B cell (primary cell): Measurements from ENCODE around the gene GYPC. TPM values are rescaled to one million over a fixed set of nuclear protein-coding genes. Genes with fewer than 3 reads are reported as not detected.

ENCODE experiments used
- ATAC-seq: fragments of 200-7000 bp; cut with Tn5 transposase; one replicate; pipeline ENCODE4 v1.10.0; 2021; ENCODE audit warnings: low read depth, mild to moderate bottlenecking, moderate number of reproducible peaks, moderate library complexity
- CTCF ChIA-PET: fragments of 350-600 bp; sonication (Branson Sonifier 250); formaldehyde crosslinking; loops from one replicate; lab custom pipeline; 2021; ENCODE audit warnings: antibody characterized with exemption, inconsistent platforms; lab: Charles Lee
- POLR2A ChIA-PET: fragments of 350-600 bp; sonication (Branson Sonifier 250); formaldehyde crosslinking; loops from one replicate; lab custom pipeline; 2021; ENCODE audit warnings: antibody characterized with exemption; lab: Charles Lee
- DNase-seq: peaks from one replicate; pipeline ENCODE4 v3.0.0; 2013
- H2AFZ ChIP-seq: 2 replicates; pipeline ENCODE4 v1.6.1; 2012; ENCODE audit warnings: mild to moderate bottlenecking, low read depth, low read length; ENCODE audit not compliant: insufficient read depth, poor library complexity, severe bottlenecking
- H3K27ac ChIP-seq, 2 donors: 1 replicate in 1 of 2; 2 replicates in 1 of 2; pipeline ENCODE4 v1.5.1; 2012 to 2013; ENCODE audit warnings: low read length in 2 of 2, mild to moderate bottlenecking in 2 of 2, moderate library complexity in 1 of 2
- H3K27me3 ChIP-seq, 4 experiments: fragments of 200-600 bp in 1 of 4; sonication (generic) in 1 of 4; replicated peaks in 1 of 4; 1 replicate in 2 of 4; 2 replicates in 2 of 4; pipeline versions ENCODE4 v1.6.1 to v1.7.0; 2013 to 2016; ENCODE audit warnings: low read length in 3 of 4, mild to moderate bottlenecking in 2 of 4, mixed read lengths in 1 of 4, moderate library complexity in 1 of 4; ENCODE audit not compliant: insufficient read depth in 4 of 4, control insufficient read depth in 3 of 4; ENCODE audit errors: control extremely low read depth in 1 of 4
- H3K36me3 ChIP-seq, 2 experiments: replicated peaks in 1 of 2; 1 replicate in 1 of 2; 2 replicates in 1 of 2; pipeline versions ENCODE4 v1.6.1 to v1.7.1; 2013; ENCODE audit warnings: low read length in 1 of 2; ENCODE audit not compliant: insufficient read depth in 2 of 2, control insufficient read depth in 1 of 2; ENCODE audit errors: control extremely low read depth in 1 of 2, extremely low read depth in 1 of 2
- H3K4me1 ChIP-seq, 2 donors: fragments of 200-600 bp in 1 of 2; sonication (generic) in 1 of 2; 1 replicate in 1 of 2; 2 replicates in 1 of 2; pipeline versions ENCODE4 v1.5.1 to v1.6.1; 2013 to 2017; ENCODE audit warnings: low read length in 2 of 2; ENCODE audit not compliant: control insufficient read depth in 2 of 2, insufficient read depth in 2 of 2
- H3K4me2 ChIP-seq: replicated peaks from 2 replicates; pipeline ENCODE3; 2012; ENCODE audit warnings: mild to moderate bottlenecking, low read depth, low read length; ENCODE audit not compliant: poor library complexity, severe bottlenecking
- H3K4me3 ChIP-seq, 5 experiments: fragments of 200-600 bp in 1 of 5; sonication (generic) in 1 of 5; 1 replicate in 3 of 5; 2 replicates in 2 of 5; pipeline versions ENCODE4 v1.5.1 to v1.7.0; 2011 to 2016; ENCODE audit warnings: low read length in 4 of 5, mild to moderate bottlenecking in 4 of 5, low read depth in 2 of 5, control low read depth in 1 of 5, moderate library complexity in 1 of 5; ENCODE audit not compliant: insufficient read depth in 1 of 5; ENCODE audit errors: control extremely low read depth in 1 of 5, extremely low read depth in 1 of 5
- H3K79me2 ChIP-seq: fragments of 200-600 bp; sonication (generic); one replicate; pipeline ENCODE4 v1.6.0; 2016; ENCODE audit warnings: low read length; ENCODE audit not compliant: control insufficient read depth, insufficient read depth
- H3K9ac ChIP-seq: fragments of 200-600 bp; sonication (generic); 2 replicates; pipeline ENCODE4 v1.6.1; 2017; ENCODE audit warnings: mild to moderate bottlenecking, low read length, moderate library complexity
- H3K9me3 ChIP-seq, 3 donors: one replicate each; pipeline versions ENCODE4 v1.6.1 to v1.7.1; 2013; ENCODE audit warnings: low read length in 2 of 3; ENCODE audit not compliant: control insufficient read depth in 2 of 3, insufficient read depth in 1 of 3; ENCODE audit errors: control extremely low read depth in 1 of 3
- H4K20me1 ChIP-seq: 2 replicates; pipeline ENCODE4 v1.6.0; 2012; ENCODE audit warnings: mild to moderate bottlenecking, low read length; ENCODE audit not compliant: insufficient read depth, control insufficient read depth, poor library complexity, severe bottlenecking
- H3K27ac Mint-ChIP-seq: one replicate; pipeline ENCODE4 v1.8.0; 2021; ENCODE audit warnings: mixed read lengths
- H3K27me3 Mint-ChIP-seq: one replicate; pipeline ENCODE4 v1.8.0; 2021; ENCODE audit warnings: mixed read lengths
- H3K4me1 Mint-ChIP-seq: one replicate; pipeline ENCODE4 v1.8.0; 2021; ENCODE audit warnings: mixed read lengths
- H3K4me3 Mint-ChIP-seq: one replicate; pipeline ENCODE4 v1.8.0; 2021; ENCODE audit warnings: mixed read lengths
- H3K9me3 Mint-ChIP-seq: one replicate; pipeline ENCODE4 v1.8.0; 2022; ENCODE audit warnings: mixed read lengths; ENCODE audit not compliant: insufficient read depth
- EZH2 ChIP-seq: IDR thresholded peaks from 2 replicates; pipeline ENCODE4 v1.6.1; 2012; ENCODE audit warnings: borderline replicate concordance, low read depth, mild to moderate bottlenecking, moderate library complexity, low read length; ENCODE audit not compliant: insufficient read depth, poor library complexity, severe bottlenecking
- WGBS: methylation state at CpG from one replicate; pipeline ENCODE4 v1.1.5; 2013; ENCODE audit warnings: missing lambda C conversion rate; ENCODE audit not compliant: insufficient coverage; 5-methylcytosine and 5-hydroxymethylcytosine counted together
- intact Hi-C: fragments of 100-400 bp; cut with micrococcal nuclease; formaldehyde crosslinking; loops from one replicate; pipeline ENCODE4 v1.10.0; 2022
- polyA plus RNA-seq: library from polyadenylated mRNA; depleted of rRNA; stranded (reverse); fragments of >200 nt; gene quantifications from 2 replicates; pipeline ENCODE4 v1.2.3, GENCODE V29; 2012
- total RNA-seq, 2 donors: library from RNA; stranded (reverse); fragments of 120-200 nt in 1 of 2; gene quantifications; 1 replicate in 1 of 2; 2 replicates in 1 of 2; pipeline versions ENCODE4 v1.2.3 to v1.2.4, GENCODE V29; 2013 to 2022
- TF ChIP-seq, protein P1 (sequence below): fragments of 200-600 bp; IDR thresholded peaks from one replicate; pipeline ENCODE4 v1.8.0; 2022; ENCODE audit warnings: antibody characterized with exemption, mild to moderate bottlenecking

The GYPC gene
- total and polyA plus RNA-seq, 2 donors (not counting 1 experiment from before 2014, with no cell fraction given), result 48.8 to 111 TPM

- intact Hi-C loops, result no loop called here
- peaks cover 26% of the 10 kb centered on the region for H3K79me2 ChIP-seq
- peaks cover 7% of the 10 kb centered on the region for H3K4me1 Mint-ChIP-seq
- CTCF ChIA-PET, result no interaction called here
- H2AFZ ChIP-seq, result no peak overlapping the region
- no peak overlapping the region for H3K27ac Mint-ChIP-seq
- TF ChIP-seq, protein P1, sequence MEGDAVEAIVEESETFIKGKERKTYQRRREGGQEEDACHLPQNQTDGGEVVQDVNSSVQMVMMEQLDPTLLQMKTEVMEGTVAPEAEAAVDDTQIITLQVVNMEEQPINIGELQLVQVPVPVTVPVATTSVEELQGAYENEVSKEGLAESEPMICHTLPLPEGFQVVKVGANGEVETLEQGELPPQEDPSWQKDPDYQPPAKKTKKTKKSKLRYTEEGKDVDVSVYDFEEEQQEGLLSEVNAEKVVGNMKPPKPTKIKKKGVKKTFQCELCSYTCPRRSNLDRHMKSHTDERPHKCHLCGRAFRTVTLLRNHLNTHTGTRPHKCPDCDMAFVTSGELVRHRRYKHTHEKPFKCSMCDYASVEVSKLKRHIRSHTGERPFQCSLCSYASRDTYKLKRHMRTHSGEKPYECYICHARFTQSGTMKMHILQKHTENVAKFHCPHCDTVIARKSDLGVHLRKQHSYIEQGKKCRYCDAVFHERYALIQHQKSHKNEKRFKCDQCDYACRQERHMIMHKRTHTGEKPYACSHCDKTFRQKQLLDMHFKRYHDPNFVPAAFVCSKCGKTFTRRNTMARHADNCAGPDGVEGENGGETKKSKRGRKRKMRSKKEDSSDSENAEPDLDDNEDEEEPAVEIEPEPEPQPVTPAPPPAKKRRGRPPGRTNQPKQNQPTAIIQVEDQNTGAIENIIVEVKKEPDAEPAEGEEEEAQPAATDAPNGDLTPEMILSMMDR, result no peak
- TF ChIP-seq EZH2, result no peak
- peaks cover 28% of the 10 kb centered on the region for H4K20me1 ChIP-seq
- peaks cover 0 to 44% of the 10 kb centered on the region in 2 experiments for H3K36me3 ChIP-seq
- POLR2A ChIA-PET, result no interaction called here
- no peak overlapping the region for H3K4me3 Mint-ChIP-seq
- no peak overlapping the region for H3K4me3 ChIP-seq
- H3K27ac ChIP-seq, result no peak overlapping the region
- no peaks in the 10 kb centered on the region for H3K4me1 ChIP-seq
- 100% methylated on average over 2 of the region's 6 CpGs for WGBS
- no peaks in the 10 kb centered on the region for H3K9me3 Mint-ChIP-seq
- H3K27me3 Mint-ChIP-seq, result no peaks in the 10 kb centered on the region
- ATAC-seq (no peak), DNase-seq (no peak)
- H3K27me3 ChIP-seq, result no peaks in the 10 kb centered on the region
- no peak overlapping the region for H3K9ac ChIP-seq
- no peak overlapping the region for H3K4me2 ChIP-seq
- H3K9me3 ChIP-seq, result no peaks in the 10 kb centered on the region
Observed at GRCh38 chr2:126681505-126681904, 25.5 kb downstream of the GYPC start.

GRCh38 chr2:126685629-126686028 is 29.7 kb downstream of the GYPC start:
- Mint-ChIP-seq H3K4me3 (no peak overlapping the region), H3K4me1 (peaks cover 4% of the 10 kb centered on the region), H3K27ac (no peak overlapping the region), H3K27me3 (no peaks in the 10 kb centered on the region), H3K9me3 (peaks cover 3% of the 10 kb centered on the region)
- H2AFZ ChIP-seq, result no peak overlapping the region
- peaks cover 0 to 40% of the 10 kb centered on the region in 2 experiments for H3K36me3 ChIP-seq
- intact Hi-C loops, result no loop called here
- peaks cover 7% of the 10 kb centered on the region for H3K79me2 ChIP-seq
- ChIA-PET POLR2A (no interaction called here), CTCF (no interaction called here)
- H4K20me1 ChIP-seq, result peaks cover 26% of the 10 kb centered on the region
- no peak for DNase-seq
- H3K9ac ChIP-seq, result no peak overlapping the region
- no peak overlapping the region for H3K27ac ChIP-seq
- no peak for TF ChIP-seq EZH2
- TF ChIP-seq, protein P1, result no peak
- H3K4me2 ChIP-seq, result no peak overlapping the region
- ATAC-seq, result no peak
- 68% methylated on average over 3 of the region's 4 CpGs for WGBS
- no peak overlapping the region for H3K4me3 ChIP-seq
- peaks cover 0 to 14% (median 0%) of the 10 kb centered on the region in 3 donors for H3K9me3 ChIP-seq
- no peaks in the 10 kb centered on the region for H3K27me3 ChIP-seq
- H3K4me1 ChIP-seq, result no peaks in the 10 kb centered on the region
